HG03175 (cell line): ENCODE measurements around the gene PRKN.

Experiments
- ATAC-seq: cut with Tn5 transposase; IDR thresholded peaks from one replicate; pipeline ENCODE4 v1.9.1; 2021; ENCODE audit warnings: mild to moderate bottlenecking, moderate library complexity; ENCODE audit not compliant: unreplicated experiment

Gene PRKN

DNA sequence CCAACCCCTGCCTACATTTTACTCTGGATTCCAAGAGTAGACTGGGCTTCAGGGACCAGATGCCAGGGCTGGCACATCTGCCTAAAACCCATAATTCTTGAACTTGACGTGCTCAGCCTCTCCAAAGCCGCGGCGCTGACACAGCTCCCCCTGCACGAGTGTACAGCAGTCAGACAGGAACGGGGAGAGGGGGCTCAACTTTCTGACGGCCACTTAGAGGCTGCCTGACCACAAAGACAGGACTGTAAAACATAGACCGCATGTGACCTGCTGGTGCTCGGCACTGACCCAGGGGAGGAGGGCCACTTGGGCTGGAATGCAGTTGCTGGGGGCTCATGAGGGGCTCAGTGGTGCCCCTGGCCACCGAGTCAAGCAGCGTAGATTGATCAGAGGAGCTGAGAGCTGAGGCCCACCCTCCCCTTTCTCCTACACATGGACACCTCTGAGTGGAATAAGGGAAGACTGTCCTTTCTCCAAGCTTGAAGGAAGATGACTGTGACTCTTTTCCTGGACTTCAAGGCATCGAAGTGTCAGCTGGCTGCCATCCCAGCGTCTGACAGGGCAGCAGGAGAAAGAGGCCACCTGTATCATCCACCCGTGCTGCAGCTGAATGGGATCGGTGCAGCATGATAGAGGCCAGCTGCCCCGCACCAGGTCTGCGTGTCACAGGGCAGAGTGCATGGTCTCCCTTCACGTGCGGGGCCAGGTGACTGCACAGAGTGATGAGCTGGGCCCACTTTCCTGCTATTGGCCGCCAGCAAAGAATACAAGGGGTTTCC lies 1282.4 kb downstream of the PRKN start:
- no peak for ATAC-seq

DNA sequence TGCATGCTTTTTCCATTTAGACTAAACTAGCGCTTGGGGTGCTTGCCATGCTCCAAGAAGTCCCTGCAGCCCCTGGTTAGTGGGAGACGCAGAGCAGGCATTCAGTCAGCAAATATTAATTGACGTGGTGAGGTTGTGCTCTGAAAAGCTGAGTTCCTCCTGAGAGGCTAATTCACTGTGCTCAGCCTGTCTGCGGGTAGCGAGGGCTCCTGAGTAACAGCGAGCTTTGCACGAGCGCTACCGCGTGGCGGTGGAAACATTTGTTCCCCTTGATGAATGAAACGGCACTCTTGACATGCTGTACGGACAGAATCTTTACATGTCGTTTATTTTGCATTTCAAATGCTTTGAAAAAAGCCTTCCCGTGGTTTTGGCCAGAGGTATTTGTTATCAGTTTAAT lies 1283.1 kb downstream of the PRKN start:
- ATAC-seq = no peak

DNA sequence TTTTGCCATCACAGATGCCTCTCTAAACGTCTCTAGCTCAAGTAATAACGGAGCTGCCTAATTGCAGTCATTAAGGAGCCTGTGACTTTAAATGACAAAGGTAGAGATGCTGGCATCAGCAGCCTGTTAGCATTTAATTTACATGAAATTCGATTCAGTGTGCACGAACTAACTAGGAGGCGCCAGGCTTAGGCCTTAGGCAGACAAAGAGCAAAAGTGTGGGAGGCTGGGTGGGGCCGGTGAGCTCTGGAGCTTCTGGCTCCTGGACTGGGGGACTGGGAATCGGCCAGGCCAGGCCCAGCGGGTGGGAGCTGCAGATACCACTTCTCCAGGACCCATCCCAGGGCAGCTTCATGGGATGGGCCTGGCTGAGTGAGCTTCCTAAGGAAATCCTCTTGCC lies 1283.7 kb downstream of the PRKN start:
- no peak for ATAC-seq

DNA sequence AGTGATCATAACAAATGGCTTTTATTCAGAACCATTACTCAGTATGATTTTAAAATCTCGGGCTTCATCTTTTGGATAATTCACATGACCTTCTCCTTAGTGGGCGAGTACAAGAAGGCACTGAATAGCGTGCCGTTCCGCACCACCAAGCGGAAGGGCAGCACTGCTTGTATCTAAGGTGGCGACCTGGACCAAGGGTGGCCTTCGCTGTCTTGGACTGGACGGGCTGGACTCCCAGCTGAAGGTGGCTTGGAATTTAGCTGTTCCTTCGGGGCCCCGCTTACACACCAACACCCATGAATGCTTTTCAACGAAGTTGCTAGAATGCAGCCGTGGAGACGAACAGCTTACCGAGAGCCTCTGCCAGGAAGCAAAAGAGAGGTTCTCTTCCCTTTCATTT lies 1285.1 kb downstream of the PRKN start:
- no peak for ATAC-seq

DNA sequence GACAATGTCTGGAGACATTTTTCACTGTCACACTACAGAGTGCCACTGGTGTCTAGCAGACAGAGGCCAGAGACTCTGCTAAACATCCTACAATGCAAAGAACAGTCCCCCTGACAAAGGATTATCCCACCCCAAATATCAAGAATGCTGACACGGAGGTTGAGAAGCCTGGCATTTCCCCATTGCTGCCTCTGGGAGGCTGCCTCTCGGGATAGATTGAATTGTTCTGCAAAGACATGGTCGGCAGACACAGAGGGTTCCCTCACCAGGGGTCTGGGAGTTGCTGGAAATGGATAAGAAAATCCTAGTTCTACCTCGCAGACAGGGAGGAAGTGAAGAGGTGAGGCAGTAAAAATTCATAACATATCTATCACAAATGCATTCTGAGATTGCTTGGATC lies 1287.3 kb downstream of the PRKN start:
- ATAC-seq = no peak

DNA sequence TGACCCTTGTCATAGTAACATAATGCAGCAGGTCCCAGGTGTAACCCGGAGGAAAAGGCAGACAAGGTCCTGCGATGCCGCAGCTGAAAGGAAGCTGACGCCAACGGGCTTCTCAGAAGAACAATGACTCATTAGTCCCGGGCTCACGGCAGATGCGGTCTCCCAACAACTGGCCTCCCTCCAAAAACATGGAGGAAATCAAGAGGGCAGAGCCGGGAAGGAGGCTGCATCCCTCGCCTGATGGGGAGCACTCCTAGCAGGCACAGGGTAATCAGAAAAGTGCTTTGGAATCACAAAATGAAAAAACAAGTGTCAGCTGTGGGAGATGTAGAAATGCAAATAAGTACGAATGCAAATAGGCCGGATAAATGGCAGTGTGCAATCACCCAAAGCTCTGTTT lies 1288.5 kb downstream of the PRKN start:
- no peak for ATAC-seq

DNA sequence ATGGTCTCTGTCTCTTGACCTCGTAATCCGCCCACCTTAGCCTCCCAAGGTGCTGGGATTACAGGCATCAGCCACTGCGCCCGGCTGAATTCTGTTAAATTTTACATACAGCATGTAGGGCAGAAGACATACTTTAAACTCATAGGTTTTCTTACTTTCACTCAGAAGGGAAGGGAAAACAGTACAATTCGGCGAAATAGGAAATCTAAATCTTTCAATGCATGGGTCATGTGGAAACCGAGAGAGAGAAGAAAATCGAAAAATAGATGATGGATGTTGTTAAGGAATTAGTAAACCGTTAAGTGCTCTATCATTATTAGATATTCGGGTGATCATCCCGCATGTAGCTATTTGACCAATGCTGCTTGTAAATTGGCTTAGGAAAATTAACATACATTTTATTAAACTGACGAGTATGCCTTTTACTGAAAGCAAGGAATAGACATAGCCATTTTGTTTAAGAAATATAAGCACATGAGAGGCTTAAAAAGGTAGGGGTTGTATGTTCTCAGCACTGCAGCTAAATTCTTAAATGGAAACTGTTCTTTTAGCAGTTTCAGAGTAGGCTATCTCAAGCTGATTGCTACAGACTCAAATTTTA lies 1289.0 kb downstream of the PRKN start:
- ATAC-seq = no peak

DNA sequence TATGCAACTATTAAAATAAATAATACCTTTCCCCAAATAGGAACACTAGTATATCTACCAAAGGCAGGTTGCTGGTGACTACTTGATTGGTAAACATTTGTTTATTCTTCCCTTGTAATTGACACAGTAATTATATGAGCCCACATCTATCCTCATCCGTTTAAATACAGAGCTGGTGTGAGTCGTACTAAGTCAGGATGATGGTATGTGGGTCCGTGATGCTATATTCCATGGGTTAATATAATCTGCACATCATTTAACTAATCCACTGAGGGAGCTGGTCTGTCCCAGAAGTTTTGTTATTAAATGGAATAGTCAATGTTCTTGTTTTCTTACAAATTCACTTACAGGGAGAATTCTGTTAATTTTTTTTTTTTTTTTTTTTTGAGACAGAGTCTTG lies 1289.7 kb downstream of the PRKN start:
- ATAC-seq = no peak

DNA sequence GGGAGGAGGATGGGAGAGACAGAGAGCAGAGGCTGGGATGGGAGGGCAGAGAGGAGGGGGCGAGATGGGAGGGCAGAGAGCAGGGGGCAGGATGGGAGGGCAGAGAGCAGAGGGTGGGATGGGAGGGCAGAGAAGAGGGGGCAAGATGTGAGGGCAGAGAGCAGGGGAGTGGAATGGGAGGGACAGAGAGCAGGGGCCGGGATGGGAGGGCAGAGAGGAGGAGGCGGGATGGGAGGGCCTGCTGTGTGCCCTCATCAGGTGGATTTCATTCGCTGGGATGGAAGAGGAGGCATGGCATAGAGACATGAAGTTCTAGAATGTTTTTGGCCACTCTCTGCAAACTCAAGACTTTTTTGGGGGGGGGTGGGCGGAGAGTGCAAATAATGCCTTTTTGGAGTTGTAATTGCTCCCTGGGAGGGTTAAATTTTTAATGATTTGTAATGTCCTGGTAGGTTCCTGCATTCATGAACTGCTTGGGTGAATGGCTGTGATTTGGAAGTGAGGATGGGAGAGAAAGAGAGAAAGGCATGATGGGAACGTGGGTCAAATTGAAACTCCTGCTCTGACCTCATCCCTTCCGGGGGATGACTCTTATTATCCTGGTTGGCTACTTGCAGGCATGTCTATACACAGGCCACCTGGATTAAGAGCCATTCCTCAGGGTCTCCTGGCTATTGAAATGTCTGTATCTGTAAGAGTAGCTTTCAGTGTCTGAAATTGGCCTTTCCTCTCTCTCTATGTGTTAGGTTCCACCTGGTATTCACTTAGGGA lies 1291.3 kb downstream of the PRKN start:
- no peak for ATAC-seq

DNA sequence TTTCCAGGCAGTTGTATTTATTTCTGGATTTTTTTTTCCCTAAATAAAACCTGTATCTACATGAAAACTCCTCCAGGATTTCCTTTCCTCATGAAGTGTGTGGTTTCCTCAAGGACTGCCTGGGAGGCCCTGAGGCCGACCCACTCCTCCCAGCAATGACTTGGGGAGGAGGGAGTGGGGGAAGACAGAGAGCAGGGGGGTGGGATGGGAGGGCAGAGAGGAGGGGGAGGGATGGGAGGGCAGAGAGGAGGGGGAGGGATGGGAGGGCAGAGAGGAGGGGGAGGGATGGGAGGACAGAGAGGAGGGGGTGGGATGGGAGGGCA lies 1291.9 kb downstream of the PRKN start:
- no peak for ATAC-seq

DNA sequence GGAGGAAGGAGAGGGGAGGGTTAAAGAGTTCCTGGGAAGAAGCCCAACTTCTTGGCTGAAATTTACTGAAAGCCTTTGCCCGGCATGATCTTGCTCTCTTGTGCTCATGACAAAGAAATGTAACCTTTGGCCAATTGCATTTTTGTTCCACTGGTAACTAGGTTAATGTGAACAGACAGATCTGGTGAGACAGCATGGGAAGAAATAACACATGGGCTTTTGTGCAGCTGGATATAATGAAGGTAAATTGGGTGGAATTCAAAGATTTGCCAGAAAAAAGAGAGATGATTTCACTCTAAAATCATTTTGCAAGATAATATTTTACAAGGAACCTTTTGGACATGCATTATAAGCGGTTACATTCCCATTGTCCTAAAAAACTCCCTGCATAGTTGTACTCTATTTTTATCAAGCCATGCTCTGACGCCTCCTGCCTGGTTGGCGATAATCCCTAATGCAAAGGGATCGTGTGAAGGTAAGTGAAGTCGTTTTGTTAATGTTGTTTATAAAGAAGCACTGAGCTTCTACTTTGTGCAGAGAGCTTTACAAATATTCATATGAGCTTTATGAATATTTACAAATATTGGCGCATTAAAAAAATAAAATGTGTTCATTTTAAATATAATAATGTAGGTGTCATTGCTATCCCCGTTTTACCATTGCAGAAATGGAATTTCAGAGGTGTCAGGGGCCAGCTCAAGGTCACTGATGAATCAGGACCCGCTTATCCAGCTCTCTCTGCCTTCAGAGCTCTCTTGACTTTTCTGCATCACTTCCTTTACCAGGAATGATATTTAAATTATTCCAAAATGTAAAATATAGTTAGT lies 1292.4 kb downstream of the PRKN start:
- ATAC-seq = no peak

DNA sequence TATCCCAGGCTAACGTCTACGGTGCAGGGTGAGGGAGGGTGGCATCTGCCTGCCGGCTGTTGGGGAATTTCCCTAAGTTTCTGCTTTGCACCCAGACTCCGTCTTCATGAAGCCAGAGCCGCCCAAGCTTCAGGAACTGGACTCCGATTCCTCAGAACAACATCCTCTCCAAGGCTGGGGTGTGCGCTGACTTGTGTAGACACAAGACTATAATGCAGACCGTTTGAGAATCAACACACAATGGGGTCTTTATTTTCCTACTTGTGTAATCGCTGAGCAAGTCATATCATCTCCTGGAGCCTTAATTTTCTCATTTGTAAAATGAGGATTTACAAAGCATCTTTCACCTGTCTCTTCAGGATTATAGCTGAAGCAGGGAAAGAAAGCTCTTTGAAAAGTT lies 1293.2 kb downstream of the PRKN start:
- no peak for ATAC-seq

DNA sequence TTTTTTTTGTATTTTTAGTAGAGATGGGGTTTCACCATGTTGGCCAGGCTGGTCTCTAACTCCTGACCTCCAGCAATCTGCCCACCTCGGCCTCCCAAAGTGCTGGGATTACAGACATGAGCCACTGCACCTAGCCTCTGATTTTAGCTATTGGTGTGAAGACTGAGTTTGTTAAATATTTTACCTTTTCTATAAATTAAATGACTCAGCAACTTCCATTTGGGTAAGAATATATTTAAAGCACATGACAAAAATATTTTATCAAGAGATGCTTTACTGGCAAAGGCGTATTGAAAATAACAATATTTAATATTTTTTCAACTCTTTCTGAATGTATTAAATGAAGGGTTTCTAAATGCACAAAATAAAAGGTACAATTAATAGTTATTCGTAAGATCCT lies 1295.0 kb downstream of the PRKN start:
- no peak for ATAC-seq

DNA sequence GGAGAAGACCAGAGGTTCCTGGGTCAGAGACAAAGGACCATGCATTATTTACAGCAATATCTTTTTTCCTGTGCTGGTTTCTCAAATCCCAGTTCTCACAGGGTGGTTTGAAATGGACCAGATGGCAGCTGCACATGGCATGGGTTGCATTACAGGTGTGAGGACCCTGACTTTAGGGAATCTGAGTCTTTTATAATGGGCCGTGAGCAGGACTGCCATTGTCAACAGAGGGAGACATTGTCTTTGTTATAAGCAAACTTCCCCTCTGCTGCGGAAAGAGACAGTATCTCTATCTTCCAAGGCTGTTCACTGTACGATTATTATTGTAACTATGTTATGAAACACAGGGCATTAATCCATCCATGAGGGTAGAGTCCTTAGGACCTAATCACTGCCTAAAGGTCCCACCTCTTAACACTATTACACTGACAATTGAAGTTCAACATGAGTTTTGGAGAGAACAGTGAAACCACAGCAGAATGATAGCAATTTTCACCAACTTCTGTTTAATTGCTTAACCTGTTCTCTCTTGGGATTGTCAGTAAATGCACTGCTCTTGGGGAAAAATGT lies 1297.6 kb downstream of the PRKN start:
- no peak for ATAC-seq

DNA sequence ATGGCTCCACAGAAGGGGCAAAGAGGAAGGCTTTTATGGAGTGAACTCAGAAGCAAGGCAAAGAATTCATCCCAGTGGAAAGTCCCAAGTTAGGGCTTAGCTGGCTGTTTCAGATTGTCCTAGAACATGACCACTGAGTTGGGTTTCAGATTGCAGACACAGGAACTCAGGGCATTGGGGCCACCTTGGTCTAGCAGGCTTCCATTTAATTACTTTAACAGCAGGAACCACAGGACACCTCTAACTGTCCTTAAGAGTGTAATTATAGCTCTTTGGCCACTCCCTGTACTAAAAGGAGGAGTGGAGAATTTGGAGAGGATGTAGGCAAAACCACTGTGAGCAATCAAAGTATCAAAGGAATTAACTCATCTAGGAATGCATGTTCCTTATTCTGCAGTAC lies 1303.1 kb downstream of the PRKN start:
- ATAC-seq = no peak

DNA sequence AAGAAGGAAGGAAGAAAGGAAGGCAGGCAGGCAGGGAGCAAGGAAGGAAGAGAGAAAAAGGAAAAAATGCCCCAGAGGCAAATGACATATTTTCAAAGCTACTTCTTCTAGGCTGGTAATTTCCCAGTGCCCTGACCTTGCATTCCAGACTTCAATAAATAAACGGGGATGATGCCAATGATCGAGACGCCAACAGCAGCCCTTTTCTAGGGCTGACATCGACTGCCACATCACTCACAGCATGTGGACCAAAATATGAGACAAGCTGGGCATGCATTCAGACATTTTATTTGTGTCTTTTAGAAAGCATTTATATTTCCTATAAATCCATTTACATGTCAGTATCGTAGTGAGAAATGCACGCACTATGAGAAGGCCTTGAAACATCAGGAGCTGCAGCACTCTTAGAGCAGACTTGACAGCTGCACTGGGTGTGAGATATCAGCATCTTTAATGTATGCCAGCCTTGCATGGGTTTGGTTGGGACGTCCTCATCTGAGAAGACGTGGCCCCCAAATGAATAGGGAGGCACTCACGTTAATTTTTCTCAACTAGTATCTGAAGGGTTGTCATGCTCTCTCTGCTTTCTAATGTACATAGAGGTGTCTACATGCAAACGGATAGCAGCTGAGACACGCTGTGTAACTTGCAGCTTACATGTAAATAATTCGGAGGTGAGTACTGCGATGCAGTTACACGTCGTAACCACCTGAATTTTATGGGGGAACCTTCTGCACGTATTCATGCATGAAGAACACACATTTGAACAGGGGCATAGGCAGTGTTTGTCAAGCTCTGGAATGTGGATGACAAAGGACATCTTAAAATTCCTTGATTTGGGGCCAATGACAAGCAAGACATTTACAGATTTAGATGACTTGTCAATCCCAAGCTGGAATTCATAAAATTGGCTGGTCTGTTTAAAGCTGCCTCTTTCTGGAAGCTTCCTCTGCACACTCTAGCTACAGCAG lies 1304.6 kb downstream of the PRKN start:
- ATAC-seq = no peak

DNA sequence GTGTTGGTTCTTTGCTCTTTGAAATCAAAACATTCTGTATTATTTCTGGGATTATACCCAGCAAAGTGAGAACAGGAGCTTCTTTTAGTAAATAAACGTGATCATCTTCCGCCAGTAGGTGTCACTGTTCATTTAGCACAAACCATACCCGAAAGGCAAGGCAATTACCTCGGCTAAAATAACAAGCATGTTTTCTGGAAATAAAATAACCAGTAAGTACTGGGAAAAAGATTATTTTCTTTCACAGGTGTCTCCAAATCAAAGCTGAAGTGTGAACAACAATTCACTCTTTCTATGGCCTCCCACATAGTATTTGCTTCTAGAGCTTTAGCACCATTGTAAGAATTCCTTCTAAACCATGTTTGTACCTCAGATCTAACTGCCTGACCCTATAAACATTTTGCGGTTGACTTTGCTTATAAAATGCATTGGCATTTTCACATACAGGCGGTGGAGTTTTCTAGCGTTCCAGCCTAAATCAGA lies 1309.1 kb downstream of the PRKN start:
- ATAC-seq = peak; percentile 76

DNA sequence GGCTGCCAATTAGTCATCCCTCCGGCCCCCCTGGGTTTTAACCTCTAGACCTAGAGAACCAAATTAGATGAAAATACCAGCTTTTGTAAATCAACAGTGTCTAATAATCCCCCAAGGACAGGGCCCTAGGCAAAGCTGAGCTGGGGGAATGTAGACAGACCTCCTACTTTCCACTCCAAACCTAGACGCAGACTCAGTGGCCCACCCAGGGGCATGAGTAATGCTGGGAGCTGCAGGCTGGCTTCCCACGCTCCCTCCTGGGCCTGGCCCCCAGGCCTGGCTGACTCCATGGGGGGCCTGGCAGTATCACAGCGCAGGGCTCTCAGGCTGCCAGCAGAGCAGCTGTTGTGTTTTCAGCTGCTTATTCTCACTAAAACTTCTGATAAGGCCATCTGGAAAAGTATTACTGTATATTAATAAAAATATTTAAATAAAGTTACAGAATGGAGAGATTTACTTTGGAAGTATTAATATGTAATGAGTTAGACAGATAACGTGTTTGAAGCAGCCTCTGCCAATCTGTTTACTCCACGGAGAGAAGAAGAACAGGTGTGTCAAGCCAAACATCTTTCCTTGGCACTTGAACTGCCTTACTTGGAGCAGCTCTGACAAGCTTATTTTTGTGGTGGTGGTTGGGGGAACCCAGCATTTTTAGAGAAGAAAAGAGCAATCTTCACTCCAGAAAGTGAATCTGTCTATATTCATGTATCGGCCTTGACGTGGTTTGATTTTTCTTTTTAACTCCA lies 1309.7 kb downstream of the PRKN start:
- ATAC-seq = peak; percentile 9

DNA sequence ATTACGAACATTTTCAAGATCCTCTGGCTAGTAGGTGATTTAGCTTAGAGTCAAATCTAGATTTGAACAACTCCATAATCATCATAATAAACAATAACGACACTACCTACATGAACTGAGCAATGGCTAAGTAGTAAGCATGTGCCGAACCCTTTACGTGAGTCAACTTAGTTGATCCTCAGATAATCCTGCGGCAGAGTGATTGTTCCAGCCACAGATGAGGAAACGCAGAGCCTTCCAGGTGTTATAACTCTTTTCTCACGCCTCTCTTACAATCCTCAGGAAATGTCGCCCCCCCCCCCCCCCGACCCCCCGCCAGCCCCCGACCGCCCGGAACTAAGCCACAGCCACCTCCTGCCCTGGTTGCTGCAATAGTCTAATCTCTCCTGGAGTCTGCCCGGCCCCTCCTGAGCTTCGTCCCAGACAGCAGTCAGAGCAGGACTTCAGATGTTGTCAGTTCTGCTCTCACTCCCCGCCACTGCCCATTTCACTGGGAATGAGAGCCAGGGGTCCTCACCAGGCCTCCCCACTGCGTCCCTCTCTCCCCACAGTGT lies 1312.2 kb downstream of the PRKN start:
- ATAC-seq = no peak
